Activated CD4-positive, alpha-beta T cell treated with anti-CD3 and anti-CD28 coated beads, Interleukin-2, amount 50 U/mL, for 4 hours (primary cell): Measurements from ENCODE around the gene CR1L.
"Not testable (repeated sequence)": the region's sequence is repeated elsewhere in the genome, so short reads cannot be mapped to it uniquely, and the experiment has no call there.

Source experiments
- DNase-seq, 2 experiments: peaks; one replicate each; pipeline ENCODE4 v3.0.0-alpha.2; 2020

Gene CR1L

GRCh38 chr1:207646944-207647579, 2.1 kb downstream of the CR1L start:
- DNase-seq = no peak

- no peak for DNase-seq
Observed at GRCh38 chr1:207647671-207648333, 2.9 kb downstream of the CR1L start.

GRCh38 chr1:207648334-207649209, 3.6 kb downstream of the CR1L start:
- no peak for DNase-seq

GRCh38 chr1:207649210-207649753, 4.3 kb downstream of the CR1L start:
- DNase-seq = no peak

- DNase-seq = no peak
Observed at GRCh38 chr1:207649865-207650580, 5.1 kb downstream of the CR1L start.

GRCh38 chr1:207651583-207651982, 6.7 kb downstream of the CR1L start:
- no peak for DNase-seq

- DNase-seq = no peak
Observed at GRCh38 chr1:207654320-207654719, 9.4 kb downstream of the CR1L start.

- DNase-seq = no peak
Observed at GRCh38 chr1:207658408-207658807, 13.5 kb downstream of the CR1L start.

GRCh38 chr1:207658904-207659485, 14.1 kb downstream of the CR1L start:
- DNase-seq = no peak

GRCh38 chr1:207659545-207660153, 14.7 kb downstream of the CR1L start:
- DNase-seq = no peak

GRCh38 chr1:207661420-207661819, 16.5 kb downstream of the CR1L start:
- not testable (repeated sequence) for DNase-seq

GRCh38 chr1:207666342-207666741, 21.4 kb downstream of the CR1L start:
- no peak for DNase-seq

GRCh38 chr1:207669528-207670009, 24.6 kb downstream of the CR1L start:
- no peak for DNase-seq

- no peak for DNase-seq
Observed at GRCh38 chr1:207670192-207670591, 25.3 kb downstream of the CR1L start.

- DNase-seq = no peak
Observed at GRCh38 chr1:207670997-207671396, 26.1 kb downstream of the CR1L start.

GRCh38 chr1:207672522-207673130, 27.7 kb downstream of the CR1L start:
- DNase-seq = no peak

- no peak for DNase-seq
Observed at GRCh38 chr1:207673399-207673798, 28.5 kb downstream of the CR1L start.

- no peak for DNase-seq
Observed at GRCh38 chr1:207676153-207676552, 31.2 kb downstream of the CR1L start.

- DNase-seq = not testable (repeated sequence)
Observed at GRCh38 chr1:207680590-207681388, 35.9 kb downstream of the CR1L start.

GRCh38 chr1:207682872-207683434, 38.0 kb downstream of the CR1L start:
- DNase-seq = not testable (repeated sequence)
